Measurements from ENCODE around the gene PLRG1. TPM values are rescaled to one million over a fixed set of nuclear protein-coding genes. Genes with fewer than 3 reads are reported as not detected.

PLRG1 gene
- total RNA-seq, 3 donors from 2014 or later (not counting 1 experiment from before 2014, with no cell fraction given): 46.1 to 62.3 (median 54.6) TPM

DNA sequence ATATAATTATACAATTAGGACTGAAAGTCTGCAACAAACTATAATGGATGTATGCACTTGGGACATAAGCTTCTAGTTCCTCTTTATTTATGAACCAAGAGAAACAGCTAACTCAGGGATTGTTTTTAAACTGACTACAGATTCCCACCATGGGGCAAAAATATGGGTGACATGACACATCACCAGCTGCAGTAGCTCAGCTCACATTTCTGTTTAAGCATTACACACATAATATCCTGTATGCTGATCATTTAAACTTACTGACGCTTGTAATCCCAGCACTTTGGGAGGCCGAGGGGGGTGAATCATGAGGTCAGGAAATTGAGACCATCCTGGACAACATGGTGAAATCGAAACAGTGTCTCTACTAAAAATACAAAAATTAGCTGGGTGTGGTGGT lies 24.1 kb upstream of the PLRG1 start:
- ATAC-seq (no peak), DNase-seq (no peak)
- Histone ChIP-seq H3K27ac (ENCODE audit: low read length) (no peak overlapping the region), H3K4me3 (ENCODE audit: low read length) (no peak overlapping the region), H3K36me3 (ENCODE audit: control insufficient read depth, insufficient read depth, low read length) (no peaks in the 10 kb centered on the region), H3K9me3 (ENCODE audit: control insufficient read depth, insufficient read depth, low read length) (no peaks in the 10 kb centered on the region), H3K27me3 (ENCODE audit: control insufficient read depth, insufficient read depth, low read length) (no peaks in the 10 kb centered on the region), H3K4me1 (ENCODE audit: control insufficient read depth, insufficient read depth, low read length) (no peaks in the 10 kb centered on the region)
- Mint-ChIP-seq H3K36me3 (no peaks in the 10 kb centered on the region), H3K27me3 (ENCODE audit: low read depth in 2 of 2) (peaks cover 4 to 28% of the 10 kb centered on the region in 2 donors), H3K4me1 (no peaks in the 10 kb centered on the region), H3K9me3 (no peaks in the 10 kb centered on the region), H3K4me3 (no peak overlapping the region), H3K27ac (no peak overlapping the region)
- WGBS (ENCODE audit: insufficient coverage): 97% methylated on average over 3 of the region's 3 CpGs
- TF ChIP-seq, protein P1, sequence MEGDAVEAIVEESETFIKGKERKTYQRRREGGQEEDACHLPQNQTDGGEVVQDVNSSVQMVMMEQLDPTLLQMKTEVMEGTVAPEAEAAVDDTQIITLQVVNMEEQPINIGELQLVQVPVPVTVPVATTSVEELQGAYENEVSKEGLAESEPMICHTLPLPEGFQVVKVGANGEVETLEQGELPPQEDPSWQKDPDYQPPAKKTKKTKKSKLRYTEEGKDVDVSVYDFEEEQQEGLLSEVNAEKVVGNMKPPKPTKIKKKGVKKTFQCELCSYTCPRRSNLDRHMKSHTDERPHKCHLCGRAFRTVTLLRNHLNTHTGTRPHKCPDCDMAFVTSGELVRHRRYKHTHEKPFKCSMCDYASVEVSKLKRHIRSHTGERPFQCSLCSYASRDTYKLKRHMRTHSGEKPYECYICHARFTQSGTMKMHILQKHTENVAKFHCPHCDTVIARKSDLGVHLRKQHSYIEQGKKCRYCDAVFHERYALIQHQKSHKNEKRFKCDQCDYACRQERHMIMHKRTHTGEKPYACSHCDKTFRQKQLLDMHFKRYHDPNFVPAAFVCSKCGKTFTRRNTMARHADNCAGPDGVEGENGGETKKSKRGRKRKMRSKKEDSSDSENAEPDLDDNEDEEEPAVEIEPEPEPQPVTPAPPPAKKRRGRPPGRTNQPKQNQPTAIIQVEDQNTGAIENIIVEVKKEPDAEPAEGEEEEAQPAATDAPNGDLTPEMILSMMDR (IDR thresholded peaks at IDR 0.05): no peak
- intact Hi-C loops (cut with micrococcal nuclease): no loop called here

DNA sequence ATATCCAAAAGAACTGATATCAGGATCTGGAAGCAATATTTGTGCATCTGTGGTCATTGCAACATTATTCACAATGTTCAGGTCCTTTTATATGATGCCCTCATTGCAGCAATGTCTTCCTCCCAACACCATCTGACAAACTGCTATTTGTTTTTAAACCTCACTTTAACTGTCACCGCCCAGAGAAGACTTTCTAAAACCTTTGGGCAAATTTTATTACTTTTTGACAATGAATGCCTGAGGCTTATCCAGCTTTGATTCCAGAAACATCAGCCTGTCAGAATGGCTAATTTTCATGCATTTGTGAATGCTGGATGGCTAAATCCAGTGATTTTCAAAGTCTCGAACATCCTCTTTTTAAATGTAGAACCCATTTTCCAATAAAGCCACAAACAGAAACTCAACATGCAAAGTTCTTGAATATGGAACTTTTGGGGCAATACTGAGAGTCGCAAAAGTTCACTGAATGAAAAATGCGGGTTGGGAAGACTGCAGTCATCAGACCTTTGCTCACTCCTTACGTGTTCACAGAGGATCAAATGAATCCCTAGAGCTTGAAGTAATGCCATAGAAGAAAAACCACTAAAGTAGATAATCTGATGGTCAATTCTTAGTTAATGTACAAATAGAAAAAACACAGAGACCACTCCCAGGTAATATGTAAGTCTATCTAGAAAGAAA lies 23.1 kb upstream of the PLRG1 start:
- no peak overlapping the region for H3K27ac ChIP-seq (ENCODE audit: low read length)
- intact Hi-C loops (cut with micrococcal nuclease): no loop called here
- DNase-seq: no peak
- no peak overlapping the region for H3K4me3 Mint-ChIP-seq
- H3K36me3 Mint-ChIP-seq: no peaks in the 10 kb centered on the region
- H3K4me1 Mint-ChIP-seq: no peaks in the 10 kb centered on the region
- no peaks in the 10 kb centered on the region for H3K9me3 Mint-ChIP-seq
- no peaks in the 10 kb centered on the region for H3K36me3 ChIP-seq (ENCODE audit: control insufficient read depth, insufficient read depth, low read length)
- TF ChIP-seq, protein P1 (IDR thresholded peaks at IDR 0.05): no peak
- WGBS (ENCODE audit: insufficient coverage): 86% methylated on average over 5 of the region's 5 CpGs
- no peak overlapping the region for H3K27ac Mint-ChIP-seq
- ATAC-seq: no peak
- H3K4me3 ChIP-seq (ENCODE audit: low read length): no peak overlapping the region
- H3K27me3 Mint-ChIP-seq (ENCODE audit: low read depth in 2 of 2): peaks cover 4 to 28% of the 10 kb centered on the region in 2 donors
- H3K27me3 ChIP-seq (ENCODE audit: control insufficient read depth, insufficient read depth, low read length): no peaks in the 10 kb centered on the region
- H3K4me1 ChIP-seq (ENCODE audit: control insufficient read depth, insufficient read depth, low read length): no peaks in the 10 kb centered on the region
- H3K9me3 ChIP-seq (ENCODE audit: control insufficient read depth, insufficient read depth, low read length): no peaks in the 10 kb centered on the region

DNA sequence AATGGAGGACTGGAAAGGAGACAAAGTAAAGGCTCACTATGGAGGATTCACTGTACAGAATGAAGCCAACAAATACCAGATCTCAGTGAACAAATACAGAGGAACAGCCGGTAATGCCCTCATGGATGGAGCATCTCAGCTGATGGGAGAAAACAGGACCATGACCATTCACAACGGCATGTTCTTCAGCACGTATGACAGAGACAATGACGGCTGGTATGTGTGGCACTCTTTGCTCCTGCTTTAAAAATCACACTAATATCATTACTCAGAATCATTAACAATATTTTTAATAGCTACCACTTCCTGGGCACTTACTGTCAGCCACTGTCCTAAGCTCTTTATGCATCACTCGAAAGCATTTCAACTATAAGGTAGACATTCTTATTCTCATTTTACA lies 19.4 kb upstream of the PLRG1 start:
- intact Hi-C loops (cut with micrococcal nuclease): no loop called here
- no peaks in the 10 kb centered on the region for H3K9me3 ChIP-seq (ENCODE audit: control insufficient read depth, insufficient read depth, low read length)
- no peaks in the 10 kb centered on the region for H3K4me1 ChIP-seq (ENCODE audit: control insufficient read depth, insufficient read depth, low read length)
- no peaks in the 10 kb centered on the region for H3K27me3 ChIP-seq (ENCODE audit: control insufficient read depth, insufficient read depth, low read length)
- H3K4me1 Mint-ChIP-seq: no peaks in the 10 kb centered on the region
- no peak overlapping the region for H3K4me3 Mint-ChIP-seq
- DNase-seq (no peak), ATAC-seq (no peak)
- H3K27me3 Mint-ChIP-seq (ENCODE audit: low read depth in 2 of 2): peaks cover 4 to 8% of the 10 kb centered on the region in 2 donors
- no peak overlapping the region for H3K27ac ChIP-seq (ENCODE audit: low read length)
- no peak overlapping the region for H3K27ac Mint-ChIP-seq
- WGBS (ENCODE audit: insufficient coverage): 93% methylated on average over 4 of the region's 5 CpGs
- TF ChIP-seq, protein P1 (IDR thresholded peaks at IDR 0.05): no peak
- H3K9me3 Mint-ChIP-seq: no peaks in the 10 kb centered on the region
- no peaks in the 10 kb centered on the region for H3K36me3 Mint-ChIP-seq
- H3K36me3 ChIP-seq (ENCODE audit: control insufficient read depth, insufficient read depth, low read length): no peaks in the 10 kb centered on the region
- no peak overlapping the region for H3K4me3 ChIP-seq (ENCODE audit: low read length)

DNA sequence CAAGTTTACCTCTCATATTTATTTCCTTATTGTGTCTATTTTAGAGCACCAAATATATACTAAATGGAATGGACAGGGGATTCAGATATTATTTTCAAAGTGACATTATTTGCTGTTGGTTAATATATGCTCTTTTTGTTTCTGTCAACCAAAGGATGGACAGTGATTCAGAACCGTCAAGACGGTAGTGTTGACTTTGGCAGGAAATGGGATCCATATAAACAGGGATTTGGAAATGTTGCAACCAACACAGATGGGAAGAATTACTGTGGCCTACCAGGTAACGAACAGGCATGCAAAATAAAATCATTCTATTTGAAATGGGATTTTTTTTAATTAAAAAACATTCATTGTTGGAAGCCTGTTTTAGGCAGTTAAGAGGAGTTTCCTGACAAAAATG lies 18.8 kb upstream of the PLRG1 start:
- Histone ChIP-seq H3K4me3 (ENCODE audit: low read length) (no peak overlapping the region), H3K9me3 (ENCODE audit: control insufficient read depth, insufficient read depth, low read length) (no peaks in the 10 kb centered on the region), H3K27me3 (ENCODE audit: control insufficient read depth, insufficient read depth, low read length) (no peaks in the 10 kb centered on the region), H3K27ac (ENCODE audit: low read length) (no peak overlapping the region), H3K36me3 (ENCODE audit: control insufficient read depth, insufficient read depth, low read length) (no peaks in the 10 kb centered on the region), H3K4me1 (ENCODE audit: control insufficient read depth, insufficient read depth, low read length) (no peaks in the 10 kb centered on the region)
- TF ChIP-seq, protein P1 (IDR thresholded peaks at IDR 0.05): no peak
- H3K27ac Mint-ChIP-seq: no peak overlapping the region
- H3K27me3 Mint-ChIP-seq (ENCODE audit: low read depth in 2 of 2): peaks cover 4 to 8% of the 10 kb centered on the region in 2 donors
- H3K4me1 Mint-ChIP-seq: no peaks in the 10 kb centered on the region
- H3K4me3 Mint-ChIP-seq: no peak overlapping the region
- no peak for ATAC-seq
- H3K36me3 Mint-ChIP-seq: no peaks in the 10 kb centered on the region
- no peaks in the 10 kb centered on the region for H3K9me3 Mint-ChIP-seq
- intact Hi-C loops (cut with micrococcal nuclease): no loop called here
- no peak for DNase-seq
- WGBS (ENCODE audit: insufficient coverage): 32% methylated on average over 2 of the region's 3 CpGs

Measured in natural killer cell (primary cell).